ENCODE data around the gene ADAMTSL3.
"Not testable (repeated sequence)": the region's sequence is repeated elsewhere in the genome, so short reads cannot be mapped to it uniquely, and the experiment has no call there.

The ADAMTSL3 gene

DNA sequence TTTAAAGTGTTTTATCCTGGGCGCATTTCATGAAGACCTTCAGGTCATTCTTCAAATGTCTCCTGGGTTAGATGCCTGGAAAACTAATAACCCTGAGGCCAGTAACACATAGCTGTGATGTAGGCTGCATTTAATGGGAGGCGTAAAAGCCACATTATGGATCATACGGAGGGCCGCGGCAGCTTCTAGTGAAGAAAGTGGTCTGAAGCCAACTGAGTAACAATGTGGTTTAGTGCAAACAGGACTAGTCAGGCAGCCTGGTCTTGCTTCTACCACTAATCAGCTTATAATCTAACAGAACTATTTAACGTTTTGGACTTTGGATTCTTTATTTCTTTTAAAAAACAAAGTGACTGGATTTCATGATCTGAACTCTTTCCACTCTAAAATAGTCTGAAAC lies 54.4 kb downstream of the ADAMTSL3 start:
- DNase-seq: no peak

DNA sequence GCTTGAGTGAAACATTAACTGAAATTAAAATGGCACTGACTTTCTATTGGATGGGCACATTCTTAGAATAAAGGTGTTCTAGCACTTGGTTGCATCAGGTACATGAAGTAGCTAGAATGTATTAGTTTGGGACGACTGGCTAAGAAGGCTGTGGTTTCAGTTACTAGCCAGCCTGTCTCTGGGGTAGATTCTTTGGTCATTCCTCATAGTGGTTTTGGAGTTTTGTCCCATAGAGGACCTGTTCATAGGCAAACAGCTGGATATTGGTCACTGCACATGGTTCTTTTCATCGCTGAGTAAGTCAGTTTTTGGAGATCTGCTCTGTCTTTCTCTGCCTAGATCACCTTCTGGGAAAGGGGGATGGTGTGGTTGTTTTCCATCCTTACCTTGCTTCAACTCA lies 55.3 kb downstream of the ADAMTSL3 start:
- DNase-seq: no peak

DNA sequence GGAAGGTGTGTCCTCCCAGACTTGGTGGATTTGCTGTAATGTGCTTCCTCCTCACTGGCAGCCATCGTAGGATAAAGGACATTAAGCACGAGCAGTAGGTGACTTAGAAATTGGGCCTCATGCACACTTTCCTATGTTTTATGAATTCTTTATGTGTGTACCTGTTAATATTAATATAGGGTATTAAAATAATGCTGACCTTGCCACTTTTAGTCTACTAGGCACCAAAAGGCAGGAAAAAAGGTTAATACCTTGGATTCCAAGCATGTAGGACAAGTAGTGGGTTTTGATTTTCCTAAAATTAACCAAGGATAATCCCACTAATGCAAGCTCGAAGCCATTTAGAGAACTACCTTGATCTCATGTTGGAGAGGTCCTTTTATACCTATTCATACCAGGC lies 55.9 kb downstream of the ADAMTSL3 start:
- no peak for DNase-seq

DNA sequence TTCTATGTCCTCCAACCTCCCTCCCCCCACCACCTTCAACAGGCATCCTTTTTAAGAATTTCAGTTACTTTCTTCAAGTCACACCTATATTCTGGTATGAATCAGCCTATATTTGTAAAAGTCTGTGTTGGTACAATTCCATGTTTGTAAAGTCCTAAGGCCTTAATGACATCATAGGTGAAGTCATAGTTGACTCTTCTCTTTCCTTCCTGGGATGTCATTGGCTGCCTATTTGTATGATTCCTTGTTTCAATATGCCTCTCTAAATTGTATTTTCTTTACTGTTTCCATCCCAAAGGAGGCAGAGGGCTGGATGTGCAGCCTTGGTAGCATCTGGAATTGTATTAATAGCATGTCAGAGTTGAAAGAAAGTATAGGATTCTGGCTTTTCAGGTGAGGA lies 56.5 kb downstream of the ADAMTSL3 start:
- no peak for DNase-seq

DNA sequence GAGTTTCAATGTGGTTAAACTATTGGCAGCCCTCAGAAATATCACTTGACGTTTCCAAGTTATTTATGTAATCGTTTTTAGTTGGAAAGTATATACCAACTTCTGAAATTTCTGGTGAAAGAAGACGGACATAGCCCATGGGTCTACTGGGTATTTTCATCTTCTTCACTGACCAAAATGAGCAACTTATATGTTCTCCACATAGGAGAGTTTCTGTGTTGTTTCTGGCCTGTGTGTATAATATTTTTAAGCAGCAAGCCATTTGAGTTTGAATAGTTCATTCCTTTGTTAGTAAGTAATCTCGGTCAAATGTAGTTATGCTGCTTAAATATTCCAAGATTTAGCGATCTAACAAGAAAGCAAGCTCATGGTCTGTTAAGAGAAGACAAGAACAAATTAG lies 57.3 kb downstream of the ADAMTSL3 start:
- no peak for DNase-seq

DNA sequence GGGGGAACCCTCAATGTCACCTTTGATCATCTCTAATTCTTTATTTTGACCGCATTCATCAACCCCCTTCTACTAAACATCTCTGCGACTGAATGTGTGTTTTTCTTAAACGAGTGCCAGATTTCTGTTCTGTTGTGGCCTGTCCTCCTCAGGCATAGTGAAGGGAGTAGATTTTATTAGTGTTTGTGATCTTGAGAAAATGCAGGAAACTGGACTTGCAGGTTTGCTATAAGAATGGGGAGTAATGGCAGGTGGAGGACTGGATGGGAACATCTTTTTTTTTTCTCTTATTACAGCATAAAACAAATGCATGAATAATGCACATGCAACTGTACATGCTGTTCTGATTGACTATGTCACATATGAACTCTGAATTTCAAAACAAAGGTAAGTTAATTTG lies 59.3 kb downstream of the ADAMTSL3 start:
- no peak for DNase-seq

DNA sequence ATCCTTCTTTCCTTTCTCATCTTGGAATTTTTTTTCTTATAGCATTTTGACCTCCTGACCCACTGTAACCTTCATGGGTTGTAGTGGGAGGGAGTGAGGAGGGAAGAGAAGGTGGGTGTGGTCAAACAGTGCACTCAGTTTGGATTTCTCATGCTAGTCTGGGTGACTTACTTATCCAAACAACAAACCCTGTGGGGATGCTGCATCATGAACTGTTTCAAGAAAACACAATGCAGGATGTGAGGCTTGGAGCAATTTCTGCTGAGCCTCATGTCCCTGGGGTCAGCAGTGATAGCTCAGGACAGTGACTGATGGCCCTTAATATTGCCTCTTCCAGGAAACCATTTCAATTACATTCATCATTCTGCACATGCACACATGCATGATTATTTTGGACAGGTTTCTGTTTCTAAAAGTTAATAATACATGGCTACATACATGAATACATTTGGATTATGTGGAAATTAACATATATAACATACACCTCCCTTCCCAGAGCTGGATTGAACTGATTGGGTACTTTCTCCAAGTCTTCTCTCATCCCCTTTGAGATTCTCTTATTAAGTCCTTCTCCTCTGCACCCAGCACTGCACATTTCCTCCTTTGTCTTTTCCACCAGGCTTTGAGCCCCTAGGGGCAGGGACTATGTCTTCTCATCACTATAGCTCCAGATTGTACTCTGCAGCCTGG lies 61.2 kb downstream of the ADAMTSL3 start:
- DNase-seq: no peak

- no peak for DNase-seq
Measured at GRCh38 chr15:83716605-83717004, 62.7 kb downstream of the ADAMTSL3 start.

DNA sequence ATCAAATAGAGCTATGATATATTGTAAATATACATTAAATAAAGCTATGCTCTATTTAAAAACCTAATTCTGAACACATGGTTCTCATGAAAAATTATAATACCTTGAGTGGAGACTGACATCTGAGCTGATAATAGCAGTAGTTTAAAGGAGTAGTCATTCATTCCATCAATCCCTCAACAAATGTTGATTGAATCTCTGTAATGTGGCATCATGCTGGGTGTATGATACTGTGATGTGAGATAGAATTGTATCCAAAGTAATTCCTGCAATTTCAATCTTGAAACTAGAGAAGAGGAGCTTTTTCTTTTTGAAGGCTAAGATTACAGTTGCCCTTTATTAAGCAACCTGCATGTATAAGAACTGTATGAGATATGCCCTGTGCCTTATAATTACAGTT lies 63.1 kb downstream of the ADAMTSL3 start:
- DNase-seq: no peak

DNA sequence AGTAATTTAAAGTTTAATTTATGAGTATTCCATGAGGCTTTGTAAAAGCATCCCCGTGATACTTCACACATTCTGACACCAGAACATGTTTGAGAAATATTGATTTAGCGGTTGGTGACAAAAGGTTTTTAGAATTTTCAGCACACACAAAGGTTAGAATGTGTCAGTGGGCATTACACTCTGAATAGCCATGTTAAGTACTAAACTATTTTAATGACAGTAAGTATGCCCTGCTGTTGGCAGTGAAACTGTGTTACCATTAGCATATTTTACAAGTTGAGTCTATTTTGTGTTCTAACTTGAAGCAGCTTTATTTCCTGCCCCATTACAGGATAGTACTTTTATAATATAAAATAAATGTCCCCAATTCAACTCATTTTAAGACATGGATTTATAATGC lies 66.5 kb downstream of the ADAMTSL3 start:
- DNase-seq: no peak

- no peak for DNase-seq
Measured at GRCh38 chr15:83721031-83721430, 67.1 kb downstream of the ADAMTSL3 start.

DNA sequence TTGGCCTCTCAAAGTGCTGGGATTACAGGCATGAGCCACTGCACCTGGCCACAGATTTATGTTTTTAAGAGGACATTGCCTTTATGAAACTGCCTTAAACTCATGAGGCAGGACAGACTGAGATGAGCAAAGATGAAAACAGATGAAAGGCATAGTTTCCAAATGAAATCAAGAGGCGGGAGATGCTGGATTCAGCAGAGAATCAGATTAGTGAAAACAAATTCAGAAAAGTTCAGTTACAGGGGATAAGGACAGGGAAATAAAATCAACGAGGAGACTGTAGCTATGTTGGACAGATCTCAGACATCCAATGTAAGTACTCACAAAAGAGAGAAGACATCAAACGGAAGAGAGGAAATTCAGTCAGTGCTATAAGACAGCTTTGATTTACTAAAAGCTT lies 68.1 kb downstream of the ADAMTSL3 start:
- DNase-seq: no peak

GRCh38 chr15:83723216-83723615 lies 69.3 kb downstream of the ADAMTSL3 start:
- DNase-seq: no peak

GRCh38 chr15:83732196-83732595 lies 78.3 kb downstream of the ADAMTSL3 start:
- no peak for DNase-seq

GRCh38 chr15:83732770-83733169 lies 78.8 kb downstream of the ADAMTSL3 start:
- no peak for DNase-seq

DNA sequence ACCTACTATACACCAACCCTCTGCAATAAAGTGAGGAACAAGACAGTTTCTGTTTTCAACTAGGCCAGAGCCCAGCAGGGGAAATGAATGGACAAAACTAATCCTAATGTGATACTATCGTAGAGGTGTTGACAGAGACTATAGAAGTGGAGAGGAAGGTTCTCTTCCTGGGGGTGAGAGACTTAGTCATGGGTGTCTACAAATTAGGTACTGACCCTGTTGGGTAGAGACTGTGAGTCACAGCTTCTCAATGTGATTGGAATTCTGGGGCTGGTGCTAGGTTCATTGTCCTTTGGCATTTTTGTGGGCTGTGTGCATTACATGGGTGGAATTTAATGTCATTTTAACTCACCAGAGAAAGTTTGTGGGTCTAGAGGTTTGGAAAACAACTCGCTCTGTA lies 79.3 kb downstream of the ADAMTSL3 start:
- DNase-seq: no peak

GRCh38 chr15:83733691-83734090 lies 79.8 kb downstream of the ADAMTSL3 start:
- no peak for DNase-seq

- DNase-seq: no peak
Measured at GRCh38 chr15:83734487-83734886, 80.6 kb downstream of the ADAMTSL3 start.

DNA sequence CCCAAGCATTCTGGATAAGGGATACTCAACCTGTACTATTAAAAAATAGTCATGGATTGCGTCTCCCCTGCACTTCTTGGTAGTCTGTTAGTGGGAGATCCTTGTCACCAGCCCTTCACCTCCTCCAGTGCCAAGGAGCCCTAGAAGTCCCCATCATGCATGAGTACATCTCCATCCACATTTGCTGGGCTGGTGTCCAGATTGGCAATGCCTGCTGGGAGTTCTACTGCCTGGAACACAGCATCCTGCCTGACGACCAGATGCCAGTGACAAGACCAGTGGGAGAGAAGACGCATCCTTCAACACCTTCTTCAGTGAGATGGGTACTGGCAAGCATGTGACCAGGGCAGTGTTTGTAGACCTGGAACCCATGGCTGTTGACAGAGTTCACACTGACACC lies 85.7 kb downstream of the ADAMTSL3 start:
- DNase-seq: no peak

GRCh38 chr15:83745771-83746170 lies 91.8 kb downstream of the ADAMTSL3 start:
- no peak for DNase-seq

GRCh38 chr15:83746231-83746630 lies 92.3 kb downstream of the ADAMTSL3 start:
- no peak for DNase-seq

DNA sequence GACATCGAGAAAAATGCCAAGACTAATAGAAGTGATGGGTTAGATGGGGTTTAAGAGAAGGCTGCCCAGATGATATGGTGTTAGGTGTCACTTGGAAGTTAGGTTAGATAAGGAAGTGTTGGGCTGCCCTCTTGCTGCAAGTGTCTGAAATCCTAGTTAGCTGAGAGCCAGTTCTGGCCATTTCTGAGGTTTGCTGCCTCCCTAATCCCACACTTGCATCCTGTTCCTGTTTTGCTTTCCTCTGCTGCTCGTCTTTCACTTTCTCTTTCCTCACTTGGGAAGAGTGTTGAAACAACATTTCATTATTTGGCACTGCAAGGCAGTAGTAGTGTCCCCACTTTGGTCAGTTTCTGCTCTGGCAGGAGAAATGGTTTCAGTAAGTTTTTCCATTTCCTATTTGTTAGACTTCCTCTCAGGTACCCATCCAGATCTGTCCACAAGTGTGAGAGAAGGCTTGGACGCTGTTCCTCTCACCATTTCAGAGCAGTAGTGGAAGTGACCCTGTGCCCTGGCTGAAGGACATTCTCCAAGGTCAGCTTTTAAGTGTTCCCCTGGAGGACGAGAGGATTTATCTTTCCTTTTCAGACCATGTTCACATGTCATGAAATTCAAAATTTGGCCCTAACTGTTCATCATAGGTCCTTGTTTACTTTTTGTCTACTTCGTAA lies 93.3 kb downstream of the ADAMTSL3 start:
- DNase-seq: no peak

GRCh38 chr15:83747718-83748110 lies 93.8 kb downstream of the ADAMTSL3 start:
- no peak for DNase-seq

- no peak for DNase-seq
Measured at GRCh38 chr15:83753872-83754493, 100.1 kb downstream of the ADAMTSL3 start.

DNA sequence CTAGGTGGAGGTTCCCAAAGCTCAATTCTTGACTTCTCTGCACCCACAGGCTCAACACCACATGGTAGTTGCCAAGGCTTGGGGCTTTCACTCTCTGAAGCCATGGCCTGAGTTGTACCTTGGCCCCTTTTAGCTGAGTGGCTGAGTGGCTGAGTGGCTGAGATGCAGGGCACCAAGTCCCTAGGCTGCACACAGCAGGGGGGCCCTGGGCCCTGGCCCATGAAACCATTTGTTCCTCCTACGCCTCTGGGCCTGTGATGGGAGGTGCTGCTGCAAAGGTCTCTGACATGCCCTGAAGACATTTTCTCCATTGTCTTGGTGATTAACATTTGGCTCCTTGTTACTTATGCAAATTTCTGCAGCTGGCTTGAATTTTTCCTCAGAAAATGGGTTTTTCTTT lies 103.4 kb downstream of the ADAMTSL3 start:
- DNase-seq: not testable (repeated sequence)
